DMS79 treated with DMSO at 0.1 percent for 48 hours (cell line): ENCODE measurements around the gene ENPP3.

ENCODE experiments used
- DNase-seq: peaks from one replicate; lab custom pipeline; 2025; lab: John Stamatoyannopoulos, UW

ENPP3 gene

DNA sequence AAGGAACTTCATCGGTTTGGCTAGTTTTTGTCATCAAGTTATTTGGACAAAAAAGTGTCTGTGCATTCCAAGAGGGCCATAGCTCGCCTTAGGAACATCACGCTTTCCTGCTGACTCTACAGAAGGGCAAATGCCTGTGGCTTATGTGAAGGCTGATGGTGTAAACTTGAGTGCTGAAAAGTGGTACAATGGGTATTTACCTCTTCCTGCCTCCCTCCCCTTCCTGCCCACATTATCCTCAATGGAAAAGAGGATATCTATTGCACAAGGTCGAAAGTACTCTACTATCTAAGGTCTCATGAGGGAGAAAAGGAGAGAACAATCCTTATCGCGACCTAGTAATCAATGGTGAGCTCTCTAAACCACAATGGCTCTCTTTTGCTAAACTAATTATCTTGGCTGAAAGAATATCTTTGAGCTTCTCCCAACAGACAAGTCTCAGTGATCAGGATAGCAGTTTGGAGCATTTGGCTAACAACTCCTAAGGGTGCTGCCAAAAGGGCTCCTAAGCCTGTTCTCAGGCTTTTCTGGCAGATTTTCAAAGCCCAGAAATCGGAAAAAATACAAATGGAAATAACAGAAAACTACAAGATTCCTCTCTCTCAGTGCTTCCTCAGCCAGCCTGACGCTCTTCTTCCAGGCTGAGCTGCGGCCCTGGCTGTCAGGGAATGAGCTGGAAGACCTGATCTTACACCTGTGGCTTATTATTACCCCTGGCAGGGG is 128.1 kb downstream of the ENPP3 start:
- DNase-seq: no peak

DNA sequence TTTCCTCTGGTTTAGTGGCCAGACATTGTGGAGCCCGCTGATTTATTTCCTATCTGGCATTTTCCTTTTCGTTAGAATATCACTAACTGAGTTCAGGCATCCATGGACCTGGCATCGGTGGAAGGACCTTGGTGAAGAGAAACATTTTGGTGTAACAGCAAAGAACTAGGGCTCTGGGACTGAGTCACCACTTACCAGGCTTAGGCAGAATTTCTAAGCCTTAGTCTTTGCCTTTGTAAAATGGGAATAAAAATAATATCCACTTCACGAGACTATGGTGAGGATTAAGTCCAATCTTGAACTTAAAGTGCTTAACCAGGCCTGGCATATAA is 128.7 kb downstream of the ENPP3 start:
- DNase-seq: no peak

DNA sequence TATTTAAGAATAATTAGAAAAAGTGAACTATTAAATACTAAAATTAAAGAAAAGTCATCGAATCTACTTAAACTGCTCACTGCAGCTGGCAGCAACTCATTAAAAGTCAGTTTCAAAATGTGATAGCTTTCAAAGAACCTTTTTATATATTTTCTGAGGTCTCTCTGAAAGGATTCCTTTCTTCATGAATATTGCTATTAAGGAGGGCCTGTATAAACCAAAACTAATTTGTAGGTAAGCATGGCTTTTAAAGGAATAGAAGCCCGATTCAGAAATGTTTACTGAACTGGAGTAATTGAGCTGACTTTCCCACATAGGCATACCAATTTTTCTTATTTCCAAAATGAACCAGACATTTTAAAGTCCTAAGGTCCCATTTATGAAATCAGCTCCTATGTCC is 129.5 kb downstream of the ENPP3 start:
- no peak for DNase-seq

DNA sequence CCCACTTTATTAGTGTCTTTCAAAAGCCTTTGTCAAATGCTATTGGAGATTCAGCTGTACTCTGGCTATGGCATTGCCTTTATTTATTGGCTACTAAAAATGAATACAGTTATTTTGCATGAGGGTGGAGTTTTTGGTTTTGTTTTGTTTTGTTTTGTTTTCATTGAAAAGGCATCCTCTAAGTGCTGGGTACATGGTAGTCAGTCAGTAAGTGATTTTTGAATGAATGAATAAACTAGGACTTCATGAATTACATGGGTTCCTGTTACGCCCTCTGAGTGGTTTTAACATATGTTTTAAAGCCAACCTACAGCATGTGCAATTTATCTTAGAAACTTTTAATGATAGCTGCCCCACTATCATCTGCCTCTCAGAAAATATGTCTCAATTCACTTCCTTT is 131.9 kb downstream of the ENPP3 start:
- no peak for DNase-seq

DNA sequence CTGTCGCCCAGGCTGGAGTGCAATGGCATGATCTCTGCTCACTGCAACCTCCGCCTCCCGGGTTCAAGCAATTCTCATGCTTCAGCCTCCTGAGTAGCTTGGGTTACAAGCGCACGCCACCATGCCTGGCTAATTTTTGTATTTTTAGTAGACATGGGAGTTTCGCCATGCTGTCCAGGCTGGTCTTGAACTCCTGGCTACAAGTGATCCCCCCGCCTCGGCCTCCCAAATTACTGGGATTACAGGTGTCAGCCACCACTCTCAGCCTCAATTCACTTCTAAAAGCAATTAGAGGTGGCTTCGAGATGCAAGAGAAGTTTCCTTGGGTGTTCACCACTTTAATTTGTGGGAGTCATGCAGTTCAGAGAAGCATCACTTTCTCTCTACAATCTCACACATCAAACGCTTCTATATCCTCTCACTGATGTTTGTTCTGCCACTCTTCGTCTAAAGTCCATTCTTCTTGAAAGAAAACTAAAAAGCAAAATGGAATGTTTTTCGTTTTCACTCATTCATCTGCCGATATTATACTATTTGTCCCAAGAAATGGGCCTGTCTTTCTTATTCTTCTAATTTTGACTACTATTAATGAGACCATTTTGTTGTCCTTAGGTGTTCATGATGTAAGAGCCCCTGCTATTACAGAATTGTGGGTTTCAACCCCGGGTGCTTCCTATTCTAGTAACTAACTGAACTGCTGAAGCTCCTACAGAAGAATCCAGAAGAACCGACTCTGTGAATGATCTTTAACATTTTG is 132.5 kb downstream of the ENPP3 start:
- no peak for DNase-seq

DNA sequence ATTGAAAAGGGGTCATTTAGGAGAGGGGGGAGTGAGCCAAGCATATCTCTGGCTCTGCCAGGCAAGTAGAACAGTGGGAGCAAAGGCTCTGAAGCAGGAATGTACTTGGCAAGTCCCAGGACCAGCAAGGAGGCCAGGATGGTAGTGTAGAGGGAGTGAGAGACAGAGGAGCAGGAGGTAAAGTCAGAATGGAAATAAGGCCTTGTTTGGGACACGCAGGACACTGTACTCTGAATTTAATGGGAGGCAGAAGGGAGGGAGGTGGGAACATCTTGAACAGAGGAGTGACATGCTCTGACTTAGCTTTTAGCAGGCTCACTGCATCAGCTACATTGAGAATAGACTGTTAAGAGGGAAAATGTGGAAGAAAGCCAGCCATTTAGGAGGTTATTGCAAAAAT is 133.7 kb downstream of the ENPP3 start:
- no peak for DNase-seq

DNA sequence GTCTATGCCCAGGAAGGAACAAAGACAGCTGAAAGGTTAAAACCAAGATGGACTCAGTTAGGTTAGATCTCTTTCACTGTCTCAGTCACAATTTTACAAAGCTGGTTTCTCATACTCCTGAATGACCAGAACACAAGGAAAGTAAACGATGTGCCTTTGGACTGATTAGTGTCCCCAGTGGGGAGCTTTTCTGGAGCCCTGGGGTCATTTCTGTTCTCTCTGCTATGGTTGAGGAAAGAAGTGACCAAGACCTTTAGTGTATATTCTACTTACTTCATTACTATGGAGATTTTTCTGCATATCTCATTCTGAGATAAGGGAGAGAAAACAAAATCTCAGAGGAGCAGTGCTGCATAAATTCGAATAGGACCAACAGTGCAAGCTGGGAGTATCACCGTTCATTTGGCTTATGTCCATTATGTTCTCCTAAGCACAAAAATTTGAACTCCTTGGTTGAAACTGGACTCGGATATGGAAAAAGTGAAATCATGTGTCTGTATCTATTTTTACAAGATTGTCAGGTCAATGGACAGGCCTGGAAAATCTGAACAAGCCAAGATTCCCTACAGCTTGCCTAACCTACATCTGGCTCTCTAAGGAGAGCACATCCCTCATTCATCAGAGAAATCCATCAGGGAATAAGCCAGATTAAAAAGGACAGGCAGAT is 136.3 kb downstream of the ENPP3 start:
- no peak for DNase-seq

DNA sequence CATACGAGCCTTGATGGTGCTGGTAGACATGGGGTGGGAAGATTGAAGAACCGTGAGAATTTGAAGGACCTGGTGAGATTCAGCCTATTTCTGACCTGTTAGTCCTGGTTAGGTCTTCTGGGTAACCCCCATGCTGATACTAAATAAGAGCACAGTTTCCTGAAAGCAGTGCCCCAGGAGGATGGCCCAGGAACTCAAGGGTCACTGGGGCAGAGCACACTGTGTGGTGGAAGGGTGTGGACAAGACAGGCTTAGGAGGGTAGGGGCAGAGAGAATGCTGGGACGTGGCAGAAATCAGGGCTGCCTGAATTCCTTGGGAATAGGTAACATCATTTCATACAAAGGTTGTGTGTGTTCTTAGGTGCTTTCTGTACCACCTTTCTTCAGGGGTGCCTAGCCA is 138.8 kb downstream of the ENPP3 start:
- no peak for DNase-seq

DNA sequence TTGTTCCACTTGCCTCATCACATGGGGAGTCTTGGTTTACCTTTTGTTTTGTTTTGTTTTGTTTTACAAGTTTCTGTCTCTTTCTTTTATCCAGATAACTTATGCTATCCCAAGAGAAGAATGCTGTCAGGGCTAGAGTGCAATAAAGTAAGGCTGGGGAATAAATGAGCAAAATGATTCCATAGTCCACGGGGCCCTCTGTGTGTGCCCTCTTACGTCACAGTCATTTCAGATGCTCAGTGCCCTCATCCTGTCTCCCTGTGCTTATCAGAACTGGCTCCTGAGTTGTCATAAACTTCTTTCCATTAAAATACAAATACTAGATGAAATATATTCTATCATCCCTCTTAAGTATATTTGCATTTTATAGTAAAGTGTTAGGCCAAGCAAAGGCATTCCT is 139.9 kb downstream of the ENPP3 start:
- DNase-seq: no peak

DNA sequence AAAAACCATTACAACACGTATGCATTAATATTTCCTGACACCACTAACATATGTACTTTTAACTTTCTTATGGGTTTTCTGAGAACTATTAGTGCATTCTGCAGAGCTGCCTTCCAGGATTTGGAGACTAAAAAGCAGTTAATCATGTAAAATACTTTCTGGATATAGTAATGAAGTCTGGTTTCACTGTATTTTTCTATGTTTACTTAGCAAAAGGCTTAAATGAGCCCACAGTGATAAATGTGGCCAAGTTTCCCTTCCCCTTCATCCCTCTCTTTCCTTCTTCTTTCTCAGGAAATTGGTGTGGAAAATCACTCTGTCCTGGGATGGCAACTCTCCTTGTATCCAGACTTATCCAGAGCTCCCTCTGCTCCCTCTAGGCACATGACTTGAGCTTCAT is 141.1 kb downstream of the ENPP3 start:
- DNase-seq: no peak

DNA sequence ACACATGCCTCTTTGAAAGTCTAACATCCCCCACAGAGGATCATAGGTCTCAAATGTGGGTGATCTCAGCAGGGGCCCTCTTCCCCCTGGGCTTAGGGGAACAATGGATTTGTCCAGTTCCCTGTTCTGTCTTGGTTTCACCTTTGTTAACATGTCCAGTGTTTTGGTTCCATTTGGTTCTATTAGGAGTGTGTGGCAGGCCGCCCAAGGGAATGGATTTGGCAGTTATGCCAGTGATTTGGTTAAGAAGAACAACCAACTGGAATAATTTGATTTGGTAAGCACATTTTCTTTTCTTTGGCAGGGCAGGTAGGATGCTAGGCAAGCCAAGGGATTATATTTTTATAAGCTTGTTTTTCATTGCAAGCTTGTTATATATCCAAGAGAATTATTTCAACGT is 142.2 kb downstream of the ENPP3 start:
- no peak for DNase-seq

DNA sequence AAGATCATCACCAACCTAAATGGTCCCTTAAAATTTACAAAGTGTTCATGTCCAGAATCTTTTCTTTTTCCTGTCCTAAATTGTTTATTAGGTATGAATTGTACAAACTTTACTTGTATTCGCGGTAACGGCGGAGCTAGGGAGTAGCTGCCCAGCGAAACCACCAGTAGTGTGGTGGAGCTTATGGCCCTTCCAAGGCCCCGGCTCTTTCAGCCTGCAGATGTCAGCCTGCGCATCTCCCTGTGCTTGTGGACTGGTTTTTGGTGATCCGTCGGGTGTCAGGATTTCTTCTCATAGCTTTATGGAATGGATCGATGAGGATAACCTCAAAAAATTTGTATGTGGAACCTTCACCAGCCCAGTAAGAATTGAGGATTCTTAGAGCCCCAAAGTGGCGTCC is 143.5 kb downstream of the ENPP3 start:
- DNase-seq: no peak

DNA sequence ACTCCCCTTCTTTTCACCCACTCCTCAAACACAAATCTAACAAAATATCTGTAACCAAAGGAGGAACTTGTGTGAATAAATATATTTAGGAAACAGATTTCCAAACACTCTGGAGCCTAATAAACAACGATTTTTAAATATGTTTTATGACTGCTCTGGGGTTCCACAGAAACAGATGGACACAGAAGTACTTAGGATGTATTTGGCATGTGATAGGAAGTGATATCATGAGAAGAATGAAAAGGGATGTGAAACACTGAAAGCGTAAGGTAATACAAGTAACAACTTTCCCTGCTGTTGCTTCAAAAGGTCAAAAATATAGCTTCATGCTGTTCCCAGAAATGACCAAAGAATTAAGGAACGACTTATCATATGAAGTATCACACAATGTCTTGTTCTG is 144.6 kb downstream of the ENPP3 start:
- no peak for DNase-seq

DNA sequence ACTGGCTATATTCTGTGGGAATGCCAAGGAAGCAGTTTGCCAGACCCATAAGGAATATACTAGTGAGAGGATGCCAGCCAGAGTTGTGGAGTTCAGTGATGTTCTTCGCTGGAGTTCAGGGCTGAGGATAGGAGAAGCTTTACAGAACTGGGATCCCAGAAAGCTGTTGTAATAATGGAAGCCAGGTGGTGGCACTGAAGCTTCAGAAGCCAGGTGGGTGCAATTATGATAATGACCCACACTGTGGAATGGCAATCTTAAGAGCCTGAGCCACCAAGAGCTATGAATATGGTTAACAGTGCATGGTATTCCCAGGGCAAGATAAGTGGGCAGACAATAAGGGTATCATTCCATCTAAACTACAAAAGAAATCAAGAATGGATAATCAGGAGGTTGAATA is 145.7 kb downstream of the ENPP3 start:
- no peak for DNase-seq

DNA sequence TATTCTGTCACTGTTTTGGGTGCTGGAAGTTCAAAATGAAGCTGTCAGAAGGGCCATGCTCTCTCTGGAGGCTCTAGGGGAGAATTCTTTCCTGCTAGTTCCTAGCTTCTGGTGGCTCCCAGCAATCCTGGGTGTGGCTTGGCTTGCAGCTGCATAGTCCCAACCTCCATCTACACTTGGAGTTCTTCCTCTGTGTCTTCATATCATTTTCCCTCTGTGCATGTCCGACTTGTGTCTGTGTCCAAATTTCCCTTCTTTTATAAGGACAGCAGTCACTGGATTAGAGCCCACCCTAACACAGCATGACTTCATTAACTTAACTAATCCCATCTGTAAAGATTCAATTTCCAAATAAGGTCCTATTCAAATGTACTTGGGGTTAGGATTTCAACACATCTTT is 147.5 kb downstream of the ENPP3 start:
- DNase-seq: no peak

DNA sequence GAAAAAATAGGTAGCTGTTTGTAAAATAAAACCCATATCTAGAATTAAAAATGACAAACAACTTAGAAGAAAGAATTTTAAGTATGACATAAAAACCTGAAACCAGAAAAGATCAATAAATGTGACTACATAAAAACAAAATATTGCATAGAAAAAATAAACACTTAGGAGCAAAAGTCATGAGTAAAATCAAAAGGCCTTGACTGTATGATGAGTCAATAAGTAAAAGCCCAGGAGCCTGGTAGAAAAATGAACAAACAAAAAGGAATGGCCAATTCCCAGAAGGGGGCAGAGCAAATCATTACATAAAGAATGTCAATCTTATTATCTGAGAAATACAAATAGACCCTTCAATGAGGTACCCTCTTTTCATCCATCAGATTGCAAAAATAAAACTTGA is 150.0 kb downstream of the ENPP3 start:
- DNase-seq: no peak

DNA sequence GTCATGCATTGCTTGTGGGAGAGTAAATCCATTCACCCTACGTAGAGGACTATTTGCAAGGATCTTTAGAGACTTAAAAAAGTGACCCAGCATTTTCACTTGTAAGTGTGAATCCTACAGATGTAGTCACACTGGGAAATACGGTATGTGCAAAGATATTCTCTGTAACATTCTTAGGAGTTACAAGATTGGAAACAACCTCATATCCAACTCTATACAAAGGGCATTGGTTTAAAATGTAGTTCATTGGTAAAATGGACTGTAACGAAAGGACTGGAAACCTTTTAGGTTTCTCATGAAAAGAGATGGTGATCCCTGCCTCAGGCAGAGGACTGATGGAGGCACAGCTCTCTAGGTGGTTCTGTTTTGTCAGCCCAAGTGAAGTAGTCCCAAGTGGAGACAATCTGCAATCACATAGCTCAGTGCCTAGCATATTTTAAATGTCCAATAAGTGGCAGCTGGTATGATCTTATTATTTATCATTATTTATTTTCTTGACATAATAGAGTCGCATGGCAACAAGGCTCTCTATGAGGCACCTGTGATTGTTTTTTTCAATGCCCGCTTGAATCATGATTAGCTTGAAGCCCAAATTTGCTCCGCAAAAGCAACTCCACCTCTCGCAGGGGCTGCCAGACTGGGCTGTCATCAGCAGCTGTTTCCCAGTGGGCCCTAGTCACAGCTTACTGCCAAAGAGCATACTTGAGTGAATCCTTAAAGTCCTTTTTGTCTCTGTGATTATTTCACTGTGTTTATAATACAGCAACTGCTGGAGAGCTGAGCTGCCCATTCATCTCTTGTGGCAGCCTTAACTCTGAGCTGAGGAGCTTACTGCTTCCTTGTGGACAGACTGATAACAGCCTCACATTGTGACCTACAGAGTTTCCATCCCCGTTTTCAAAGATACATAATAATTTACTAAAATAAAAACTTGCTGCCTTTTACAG is 150.9 kb downstream of the ENPP3 start:
- no peak for DNase-seq

DNA sequence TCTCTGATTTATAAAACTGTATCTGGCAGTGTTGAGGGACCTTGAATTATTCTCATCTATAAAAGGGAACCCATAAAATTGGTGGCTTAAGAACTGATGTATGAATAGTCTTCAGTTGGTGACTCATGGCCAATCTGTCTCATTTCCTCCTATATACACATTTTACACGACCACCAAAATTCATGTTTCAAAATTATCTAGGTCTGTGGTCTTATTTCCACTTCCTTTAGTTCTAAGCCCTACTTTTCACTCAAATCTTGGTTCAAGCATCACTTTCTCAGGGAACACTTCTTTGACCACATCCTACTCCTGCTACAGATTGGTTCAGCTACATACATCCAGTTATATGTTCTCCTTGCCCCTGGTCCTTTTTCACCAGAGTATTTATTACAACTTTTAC is 152.1 kb downstream of the ENPP3 start:
- no peak for DNase-seq

DNA sequence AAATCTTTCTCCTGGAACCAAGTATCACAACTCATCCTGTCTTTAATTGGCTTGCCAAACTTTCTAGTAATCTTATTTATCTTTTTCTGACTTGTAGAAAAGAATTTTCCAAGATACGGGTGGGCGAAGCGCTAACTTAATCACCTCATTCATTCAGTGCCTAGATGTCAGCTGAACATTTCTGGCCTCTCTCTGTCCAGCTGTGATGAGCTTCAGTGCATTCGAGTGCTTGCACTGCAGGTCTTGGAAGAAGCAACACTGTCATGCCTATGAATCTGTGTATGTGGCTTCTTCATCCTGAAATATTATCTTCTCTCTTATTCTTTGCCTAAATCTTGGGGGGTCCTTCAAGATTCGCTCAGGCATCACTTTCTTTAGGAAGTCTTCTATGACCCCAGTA is 154.4 kb downstream of the ENPP3 start:
- no peak for DNase-seq

DNA sequence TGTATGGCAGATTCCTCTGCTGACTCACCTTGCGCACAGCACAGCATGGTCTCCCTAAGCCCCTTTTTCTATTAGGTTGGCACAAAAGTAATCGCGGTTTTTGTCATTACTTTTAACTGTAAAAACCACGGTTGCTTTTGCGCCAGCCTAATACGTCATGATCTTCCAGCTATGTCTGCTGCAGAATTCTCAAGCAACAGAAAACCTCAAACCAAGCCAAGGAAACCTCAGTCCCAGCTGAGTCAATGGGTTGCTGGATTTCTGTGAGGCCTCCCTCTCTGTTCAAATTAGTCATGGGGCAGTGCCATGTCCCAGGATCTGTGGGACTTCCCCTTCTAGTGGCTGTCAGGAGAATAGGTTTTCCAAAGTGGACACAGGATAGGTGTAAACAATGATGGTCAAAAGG is 155.0 kb downstream of the ENPP3 start:
- no peak for DNase-seq

DNA sequence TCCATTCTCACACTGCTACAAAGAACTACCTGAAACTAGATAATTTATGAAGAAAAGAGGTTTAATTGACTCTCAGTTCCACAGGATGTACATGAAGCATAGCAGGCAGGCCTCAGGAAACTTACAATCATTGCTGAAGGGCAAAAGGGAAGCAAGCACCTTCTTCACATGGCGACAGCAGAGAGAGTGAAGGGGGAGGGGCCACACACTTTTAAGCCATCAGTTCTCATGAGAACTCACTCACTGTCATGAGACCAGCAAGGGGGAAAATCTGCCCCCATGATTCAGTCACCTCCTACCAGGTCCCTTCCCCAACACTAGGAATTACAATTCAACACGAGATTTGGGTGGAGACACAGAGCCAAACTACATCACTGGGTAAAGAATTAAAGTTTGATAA is 158.3 kb downstream of the ENPP3 start:
- DNase-seq: no peak
